GM12878 (cell line): ENCODE data around the gene REPS1. TPM values are rescaled to one million over a fixed set of nuclear protein-coding genes. Genes with fewer than 3 reads are reported as not detected.

Experiments used
- ATAC-seq: fragments of 200-7000 bp; cut with Tn5 transposase; 3 replicates; pipeline ENCODE4 v1.9.1; 2020; ENCODE audit warnings: mild to moderate bottlenecking, moderate library complexity
- BruUV-seq: library from RNA; stranded (reverse); fragments of 400-500 nt; replicated peaks from 2 replicates; lab custom pipeline; 2021; lab: Mats Ljungman, UMichigan
- CTCF ChIA-PET: fragments of 300-600 bp; sonication (Branson Sonifier 250); formaldehyde crosslinking; extraction: SDS; loops from one replicate; lab custom pipeline; 2021; ENCODE audit warnings: inconsistent platforms; lab: Yijun Ruan, JAX
- POLR2A ChIA-PET: fragments of 350-600 bp; formaldehyde crosslinking; extraction: SDS; loops from one replicate; lab custom pipeline; 2021; ENCODE audit warnings: inconsistent platforms; lab: Charles Lee
- RAD21 ChIA-PET: fragments of 300-600 bp; sonication (Branson Sonifier 250); formaldehyde crosslinking; loops from one replicate; lab custom pipeline; 2023; ENCODE audit warnings: antibody characterized with exemption; ENCODE audit not compliant: unreplicated experiment; lab: Charles Lee
- SMC1A ChIA-PET: fragments of 300-600 bp; sonication (Branson Sonifier 250); formaldehyde crosslinking; loops from one replicate; lab custom pipeline; 2023; ENCODE audit not compliant: unreplicated experiment, uncharacterized antibody; lab: Charles Lee
- DNase-seq: peaks from one replicate; pipeline ENCODE4 v3.0.0-alpha.2; 2011; ENCODE audit warnings: low read depth, low spot score
- FAIRE-seq: peaks from 3 replicates; lab custom pipeline; 2011; peaks lifted over from hg19 to GRCh38; lab: Jason Lieb, UNC
- H2AFZ ChIP-seq: 2 replicates; pipeline ENCODE4 v1.6.0; 2011; ENCODE audit warnings: low read depth, low read length, control low read depth; ENCODE audit not compliant: control insufficient read depth
- H3K27ac ChIP-seq: 2 replicates; pipeline ENCODE4 v1.5.1; 2011; ENCODE audit warnings: control low read depth; ENCODE audit not compliant: control insufficient read depth, insufficient read depth
- H3K27me3 ChIP-seq, 2 experiments: replicated peaks in 1 of 2; 2 replicates each; pipeline versions ENCODE4 v1.6.0 to v1.6.1; 2011; ENCODE audit warnings: low read length in 1 of 2; ENCODE audit not compliant: control insufficient read depth in 2 of 2, insufficient read depth in 2 of 2
- H3K36me3 ChIP-seq, 2 experiments: 2 replicates each; pipeline ENCODE4 v1.5.1; 2011; ENCODE audit warnings: low read length in 1 of 2; ENCODE audit not compliant: control insufficient read depth in 2 of 2, insufficient read depth in 2 of 2
- H3K4me1 ChIP-seq: 2 replicates; pipeline ENCODE4 v1.6.1; 2011; ENCODE audit warnings: mild to moderate bottlenecking, low read length, moderate library complexity, mixed read lengths; ENCODE audit not compliant: control insufficient read depth, insufficient read depth
- H3K4me2 ChIP-seq: 2 replicates; pipeline ENCODE4 v1.6.0; 2011; ENCODE audit warnings: control low read depth; ENCODE audit not compliant: control insufficient read depth, insufficient read depth
- H3K4me3 ChIP-seq: fragments of 200-600 bp; sonication (generic); 2 replicates; pipeline ENCODE4 v1.5.1; 2016
- H3K79me2 ChIP-seq: 2 replicates; pipeline ENCODE4 v1.6.0; 2011; ENCODE audit warnings: low read length; ENCODE audit not compliant: control insufficient read depth, insufficient read depth
- H3K9ac ChIP-seq: 2 replicates; pipeline ENCODE4 v1.8.0; 2011; ENCODE audit warnings: low read length, control low read depth, mixed read lengths; ENCODE audit not compliant: control insufficient read depth, insufficient read depth
- H3K9me3 ChIP-seq: replicated peaks from 3 replicates; pipeline ENCODE4 v1.5.1; 2011; ENCODE audit warnings: mild to moderate bottlenecking, low read length; ENCODE audit not compliant: control insufficient read depth, insufficient read depth
- H4K20me1 ChIP-seq: 2 replicates; pipeline ENCODE4 v1.6.0; 2011; ENCODE audit not compliant: control insufficient read depth, insufficient read depth
- ATF2 ChIP-seq: IDR thresholded peaks from 2 replicates; pipeline ENCODE4 v1.6.1; 2012; ENCODE audit warnings: low read length, inconsistent platforms
- BHLHE40 ChIP-seq, 2 experiments: fragments of 450-650 bp in 1 of 2; IDR thresholded peaks; 2 replicates each; pipeline ENCODE4 v1.6.1; 2011 to 2017; ENCODE audit warnings: low read depth in 2 of 2, borderline replicate concordance in 1 of 2, improper control_type of control experiment in 1 of 2, low read length in 1 of 2, mild to moderate bottlenecking in 1 of 2
- CREM ChIP-seq: IDR thresholded peaks from 2 replicates; pipeline ENCODE4 v1.6.1; 2014; ENCODE audit warnings: antibody characterized with exemption, low read depth
- EP300 ChIP-seq, 2 experiments: fragments of 150-350 bp in 1 of 2; IDR thresholded peaks; 2 replicates each; pipeline ENCODE4 v1.6.1; 2011 to 2012; ENCODE audit warnings: low read depth in 2 of 2, low read length in 2 of 2, borderline replicate concordance in 1 of 2, improper control_type of control experiment in 1 of 2, inconsistent platforms in 1 of 2; ENCODE audit not compliant: control insufficient read depth in 1 of 2
- ETV6 ChIP-seq, 2 experiments: fragments of 450-650 bp in 1 of 2; IDR thresholded peaks in 1 of 2; conservative IDR thresholded peaks in 1 of 2; 2 replicates each; pipeline ENCODE4 v1.6.1; 2014; ENCODE audit warnings: antibody characterized with exemption in 1 of 2, borderline replicate concordance in 1 of 2, low read depth in 1 of 2, mild to moderate bottlenecking in 1 of 2, moderate library complexity in 1 of 2
- IKZF1 ChIP-seq: fragments of 450-650 bp; conservative IDR thresholded peaks from 2 replicates; pipeline ENCODE4 v1.6.1; 2017; ENCODE audit warnings: antibody characterized with exemption, mild to moderate bottlenecking
- IKZF2 ChIP-seq, 2 experiments: fragments of 450-650 bp; IDR thresholded peaks; 2 replicates each; pipeline ENCODE4 v1.6.1; 2017; ENCODE audit warnings: mild to moderate bottlenecking in 2 of 2, moderate library complexity in 2 of 2
- KDM1A ChIP-seq: fragments of 200-600 bp; sonication (generic); IDR thresholded peaks from 2 replicates; pipeline ENCODE4 v1.6.1; 2016; ENCODE audit warnings: borderline replicate concordance
- MEF2B ChIP-seq: fragments of 450-650 bp; IDR thresholded peaks from 2 replicates; pipeline ENCODE4 v1.6.1; 2018; ENCODE audit warnings: mild to moderate bottlenecking, moderate library complexity; ENCODE audit not compliant: partially characterized antibody, poor library complexity, severe bottlenecking
- MTA3 ChIP-seq: IDR thresholded peaks from 2 replicates; pipeline ENCODE4 v1.6.1; 2012; ENCODE audit warnings: low read length, inconsistent platforms, borderline replicate concordance
- MXI1 ChIP-seq: fragments of 150-350 bp; IDR thresholded peaks from 2 replicates; pipeline ENCODE4 v1.6.1; 2011; ENCODE audit warnings: low read depth, mild to moderate bottlenecking, inconsistent platforms, low read length, improper control_type of control experiment
- NFIC ChIP-seq: IDR thresholded peaks from 2 replicates; pipeline ENCODE4 v1.6.1; 2012; ENCODE audit warnings: low read depth, mild to moderate bottlenecking, inconsistent platforms, low read length, moderate library complexity
- NFYB ChIP-seq: IDR thresholded peaks from 2 replicates; pipeline ENCODE4 v1.6.1; 2011; ENCODE audit warnings: low read depth, mild to moderate bottlenecking, low read length, improper control_type of control experiment, moderate library complexity; ENCODE audit not compliant: insufficient read depth
- PAX8 ChIP-seq: fragments of 450-650 bp; IDR thresholded peaks from 2 replicates; pipeline ENCODE4 v1.6.1; 2017; ENCODE audit warnings: mild to moderate bottlenecking, moderate library complexity
- POLR2AphosphoS2 ChIP-seq: IDR thresholded peaks from 2 replicates; pipeline ENCODE4 v1.6.1; 2011; ENCODE audit warnings: low read depth, mild to moderate bottlenecking, low read length, improper control_type of control experiment, moderate library complexity
- RCOR1 ChIP-seq: conservative IDR thresholded peaks from 2 replicates; pipeline ENCODE4 v1.6.1; 2012; ENCODE audit warnings: low read depth, low read length, improper control_type of control experiment
- RELA ChIP-seq: fragments of 450-650 bp; IDR thresholded peaks from 2 replicates; pipeline ENCODE4 v1.8.0; 2014; ENCODE audit warnings: borderline replicate concordance; ENCODE audit not compliant: partially characterized antibody
- SPI1 ChIP-seq: IDR thresholded peaks from 2 replicates; pipeline ENCODE4 v1.6.1; 2011; ENCODE audit warnings: low read depth, mild to moderate bottlenecking, low read length, moderate library complexity, borderline replicate concordance; ENCODE audit not compliant: insufficient read depth
- SRF ChIP-seq, 2 experiments: IDR thresholded peaks; 2 replicates each; pipeline ENCODE4 v1.6.1; 2011; ENCODE audit warnings: low read depth in 2 of 2, low read length in 2 of 2, mild to moderate bottlenecking in 1 of 2, moderate library complexity in 1 of 2
- TBL1XR1 ChIP-seq: IDR thresholded peaks from 2 replicates; pipeline ENCODE4 v1.6.1; 2012; ENCODE audit warnings: low read depth, low read length, improper control_type of control experiment
- YBX1 ChIP-seq: fragments of 450-650 bp; IDR thresholded peaks from 2 replicates; pipeline ENCODE4 v1.6.1; 2016; ENCODE audit warnings: antibody characterized with exemption
- WGBS: methylation state at CpG from one replicate; pipeline ENCODE4 v1.1.6; 2016; ENCODE audit warnings: low lambda C conversion rate; ENCODE audit not compliant: insufficient replicate concordance, insufficient coverage; ENCODE audit errors: missing lambda C conversion rate; 5-methylcytosine and 5-hydroxymethylcytosine counted together
- in situ Hi-C: fragments of 300-500 bp; cut with MboI; formaldehyde crosslinking; loops from 9 replicates; pipeline ENCODE4 v1.14.3; 2018; ENCODE audit warnings: mixed read lengths
- intact Hi-C: fragments of 100-400 bp; cut with micrococcal nuclease; formaldehyde crosslinking; loops from one replicate; pipeline ENCODE4 v1.14.2; 2022; ENCODE audit not compliant: unreplicated experiment
- polyA plus RNA-seq, 11 experiments: library from polyadenylated mRNA; depleted of rRNA in 4 of 11; unstranded in 6 of 11; stranded (reverse) in 5 of 11; fragments of >200 nt; fragmentation: Nextera tagmentation in 4 of 11; fragmentation: Illumina TruSeq in 1 of 11; extraction: Ambion mirVana in 4 of 11; extraction: Trizol in 1 of 11; gene quantifications; 1 replicate in 1 of 11; 2 replicates in 10 of 11; pipeline versions ENCODE4 v1.2.1 to v1.2.3, GENCODE V29; 2011 to 2016; ENCODE audit warnings: inconsistent platforms in 2 of 11, missing spikeins in 2 of 11, low read depth in 1 of 11
- total RNA-seq, 4 experiments: library from RNA; depleted of rRNA in 3 of 4; stranded (reverse); fragments of >200 nt in 3 of 4; fragmentation: Illumina TruSeq in 1 of 4; extraction: Trizol in 1 of 4; gene quantifications; 2 replicates each; pipeline versions ENCODE4 v1.2.1 to v1.2.3, GENCODE V29; 2013 to 2021

Gene REPS1
- total and polyA plus RNA-seq, 10 of the 15 experiments (the other 5 are each of a cell fraction or from before 2014, with no cell fraction given), result 13.7 to 59.3 (median 31.7) TPM

GRCh38 chr6:139030228-139030963 lies 42.3 kb upstream of the REPS1 start:
- H2AFZ ChIP-seq, result no peak overlapping the region
- H3K9ac ChIP-seq, result peak overlapping the region; percentile 98
- peak overlapping the region; percentile 75 for H3K4me2 ChIP-seq
- ChIA-PET RAD21 (interaction anchor here (1.3 to 1.7 kb wide), 6 partner anchors 41 to 260 kb away, joined by 3 to 5 read pairs (median 5); partner anchors contain the start of gene TXLNB), POLR2A (interaction anchor here (1.0 kb wide), 1 partner anchor 257 kb away, joined by 3 read pairs; the partner anchor contains the start of gene CCDC28A), SMC1A (interaction anchor here (1.0 to 3.0 kb wide), 10 partner anchors 20 to 259 kb away, joined by 3 to 21 read pairs (median 3); partner anchors contain the start of gene REPS1), CTCF (interaction anchor here (0.5 to 1.4 kb wide), 4 partner anchors 144 to 1452 kb away, joined by 3 to 4 read pairs (median 3); no protein-coding TSS in a partner anchor)
- H3K4me3 ChIP-seq, result peak overlapping the region; percentile 93
- no TSS peak for BruUV-seq
- ATAC-seq, result peak; percentile 63
- FAIRE-seq, result peak; percentile 75
- H3K27me3 ChIP-seq, result no peaks in the 10 kb centered on the region
- DNase-seq, result peak; percentile 48
- peaks cover 54% of the 10 kb centered on the region for H3K79me2 ChIP-seq
- in situ Hi-C loops (no loop called here), intact Hi-C loops (loop anchor here (5.0 to 10.0 kb wide), 2 partner anchors 72 to 334 kb away; no protein-coding TSS in a partner anchor)
- peaks cover 2 to 7% of the 10 kb centered on the region in 2 experiments; a peak in 2 of 4 replicates for H3K36me3 ChIP-seq
- WGBS, result 2% methylated on average over 9 of the region's 9 CpGs
- peaks cover 6% of the 10 kb centered on the region for H3K4me1 ChIP-seq
- no peaks in the 10 kb centered on the region for H4K20me1 ChIP-seq
- H3K9me3 ChIP-seq, result no peaks in the 10 kb centered on the region
- peak overlapping the region; percentile 88; the same call in 1 of the 2 replicates for H3K27ac ChIP-seq
- TF ChIP-seq ATF2 (peak; percentile 34; the same call in 1 of the 2 replicates), IKZF1 (peak; percentile 33; the same call in 1 of the 2 replicates), CREM (peak; percentile 12; the same call in 1 of the 2 replicates), PAX8 (0 out of 2 replicates have a peak, but pooled peaks have one; percentile 38), MXI1 (peak; percentile 29; the same call in 1 of the 2 replicates), SRF (IDR thresholded peaks at IDR 0.05; ENCODE audit: low read depth in 2 of 2, low read length in 2 of 2) (no peak), SPI1 (peak; percentile 97), TBL1XR1 (peak; percentile 37; the same call in 1 of the 2 replicates), KDM1A (no peak), RCOR1 (0 out of 2 replicates have a peak, but pooled peaks have one; percentile 35), MTA3 (0 out of 2 replicates have a peak, but pooled peaks have one; percentile 64), RELA (no peak), ETV6 (conservative IDR thresholded peaks at IDR 0.05 in 1 of 2, IDR thresholded peaks at IDR 0.05 in 1 of 2; ENCODE audit: borderline replicate concordance in 1 of 2, low read depth in 1 of 2) (peak in 1 of 2 experiments; percentile 84; a peak in 2 of 4 replicates), BHLHE40 (IDR thresholded peaks at IDR 0.05; ENCODE audit: borderline replicate concordance in 1 of 2, low read depth in 2 of 2, low read length in 1 of 2) (peak; percentile 96 to 99), YBX1 (no peak), NFIC (0 out of 2 replicates have a peak, but pooled peaks have one; percentile 40), IKZF2 (IDR thresholded peaks at IDR 0.05) (peak in 1 of 2 experiments; percentile 24; a peak in 1 of 4 replicates), POLR2AphosphoS2 (no peak), EP300 (IDR thresholded peaks at IDR 0.05; ENCODE audit: borderline replicate concordance in 1 of 2, control insufficient read depth in 1 of 2, low read depth in 2 of 2, low read length in 2 of 2) (0 out of 4 replicates have a peak, but pooled peaks of 1 of the 2 experiments have one; percentile 41), MEF2B (peak; percentile 46), NFYB (no peak)
